Stimulated activated effector memory CD8-positive, alpha-beta T cell treated with anti-CD3 and anti-CD28 coated beads, Interleukin-12 subunit alpha, Interleukin-12 subunit beta, amount 100 ng/mL, for 72 hours (primary cell): ENCODE results near the gene PKP2.
A peak's percentile ranks its signal among the peaks of the same experiment; 100 is the strongest.

ENCODE experiments used
- ATAC-seq: fragments of 150-1000 bp; cut with Tn5 transposase; 2 replicates; pipeline ENCODE4 v1.10.0; 2021
- DNase-seq, 2 donors: peaks; one replicate each; pipeline ENCODE4 v3.0.0; 2021 to 2022; ENCODE audit warnings: low spot score in 2 of 2
- H3K27ac Mint-ChIP-seq: one replicate; pipeline ENCODE4 v1.8.0; 2022; ENCODE audit warnings: mild to moderate bottlenecking, mixed read lengths
- H3K36me3 Mint-ChIP-seq: one replicate; pipeline ENCODE4 v1.8.0; 2022; ENCODE audit warnings: mild to moderate bottlenecking, mixed read lengths
- H3K4me1 Mint-ChIP-seq: one replicate; pipeline ENCODE4 v1.8.0; 2022; ENCODE audit warnings: mixed read lengths
- H3K4me3 Mint-ChIP-seq: one replicate; pipeline ENCODE4 v1.8.0; 2022; ENCODE audit warnings: mild to moderate bottlenecking, mixed read lengths
- H3K9me3 Mint-ChIP-seq: one replicate; pipeline ENCODE4 v1.8.0; 2022; ENCODE audit warnings: mixed read lengths

The PKP2 gene

GRCh38 chr12:32776258-32776657 is 120.3 kb downstream of the PKP2 start:
- DNase-seq (no peak), ATAC-seq (no peak)
- Mint-ChIP-seq H3K4me1 (no peaks in the 10 kb centered on the region), H3K27ac (no peak overlapping the region), H3K4me3 (no peak overlapping the region), H3K9me3 (no peaks in the 10 kb centered on the region), H3K36me3 (no peaks in the 10 kb centered on the region)

GRCh38 chr12:32773691-32774090 is 122.9 kb downstream of the PKP2 start:
- Mint-ChIP-seq H3K9me3 (no peaks in the 10 kb centered on the region), H3K36me3 (no peaks in the 10 kb centered on the region), H3K4me3 (no peak overlapping the region), H3K4me1 (no peaks in the 10 kb centered on the region), H3K27ac (no peak overlapping the region)
- ATAC-seq (no peak), DNase-seq (no peak)

GRCh38 chr12:32770141-32770540 is 126.4 kb downstream of the PKP2 start:
- no peak for DNase-seq
- Mint-ChIP-seq H3K27ac (no peak overlapping the region), H3K4me1 (no peaks in the 10 kb centered on the region), H3K36me3 (no peaks in the 10 kb centered on the region), H3K4me3 (no peak overlapping the region), H3K9me3 (no peaks in the 10 kb centered on the region)
- ATAC-seq = no peak

GRCh38 chr12:32768518-32768917 is 128.1 kb downstream of the PKP2 start:
- Mint-ChIP-seq H3K4me1 (no peaks in the 10 kb centered on the region), H3K4me3 (no peak overlapping the region), H3K36me3 (no peaks in the 10 kb centered on the region), H3K9me3 (no peaks in the 10 kb centered on the region), H3K27ac (no peak overlapping the region)
- ATAC-seq = no peak
- DNase-seq = no peak

GRCh38 chr12:32765906-32766305 is 130.7 kb downstream of the PKP2 start:
- Mint-ChIP-seq H3K27ac (no peak overlapping the region), H3K4me1 (no peaks in the 10 kb centered on the region), H3K36me3 (no peaks in the 10 kb centered on the region), H3K9me3 (no peaks in the 10 kb centered on the region), H3K4me3 (no peak overlapping the region)
- no peak for DNase-seq
- ATAC-seq = no peak

GRCh38 chr12:32761716-32762115 is 134.9 kb downstream of the PKP2 start:
- H3K4me1 Mint-ChIP-seq = peaks cover under 1% of the 10 kb centered on the region
- no peak overlapping the region for H3K4me3 Mint-ChIP-seq
- DNase-seq (no peak), ATAC-seq (no peak)
- H3K27ac Mint-ChIP-seq = peak overlapping the region; percentile 10
- no peaks in the 10 kb centered on the region for H3K9me3 Mint-ChIP-seq
- H3K36me3 Mint-ChIP-seq = no peaks in the 10 kb centered on the region

- Mint-ChIP-seq H3K9me3 (no peaks in the 10 kb centered on the region), H3K4me3 (no peak overlapping the region), H3K4me1 (peaks cover 12% of the 10 kb centered on the region), H3K36me3 (peaks cover 22% of the 10 kb centered on the region), H3K27ac (no peak overlapping the region)
- no peak for ATAC-seq
- DNase-seq = no peak
Observed at GRCh38 chr12:32757157-32757556, 139.4 kb downstream of the PKP2 start.

GRCh38 chr12:32756476-32757066 is 140.0 kb downstream of the PKP2 start:
- Mint-ChIP-seq H3K9me3 (no peaks in the 10 kb centered on the region), H3K36me3 (peaks cover 28% of the 10 kb centered on the region), H3K27ac (peak overlapping the region; percentile 81), H3K4me3 (peak overlapping the region; percentile 83), H3K4me1 (peaks cover 12% of the 10 kb centered on the region)
- DNase-seq (no peak), ATAC-seq (no peak)

GRCh38 chr12:32755654-32756475 is 140.7 kb downstream of the PKP2 start, which contains the start of gene YARS2:
Gene YARS2, minus strand, starts transcription at chr12:32755897. Its CDS starts 23 bp downstream, at chr12:32755874.
- Mint-ChIP-seq H3K27ac (peak within 1 kb of the TSS; percentile 81), H3K4me3 (peak within 1 kb of the TSS; percentile 83), H3K4me1 (peaks cover 12% of the 10 kb centered on the region), H3K9me3 (no peaks in the 10 kb centered on the region), H3K36me3 (peaks cover 35% of the 10 kb centered on the region)
- DNase-seq (peak; percentile 69 to 93), ATAC-seq (peak; percentile 92)

GRCh38 chr12:32755051-32755653 is 141.4 kb downstream of the PKP2 start:
- peak; percentile 78 for ATAC-seq
- Mint-ChIP-seq H3K36me3 (peaks cover 42% of the 10 kb centered on the region), H3K4me1 (peaks cover 12% of the 10 kb centered on the region), H3K9me3 (no peaks in the 10 kb centered on the region), H3K4me3 (peak overlapping the region; percentile 83), H3K27ac (peak overlapping the region; percentile 81)
- DNase-seq = peak; percentile 73 to 87

GRCh38 chr12:32754111-32754510 is 142.5 kb downstream of the PKP2 start:
- Mint-ChIP-seq H3K4me3 (peak overlapping the region; percentile 83), H3K36me3 (peaks cover 53% of the 10 kb centered on the region), H3K27ac (peak overlapping the region; percentile 81), H3K4me1 (peaks cover 12% of the 10 kb centered on the region), H3K9me3 (no peaks in the 10 kb centered on the region)
- no peak for ATAC-seq
- DNase-seq = no peak

GRCh38 chr12:32753605-32754004 is 143.0 kb downstream of the PKP2 start:
- peak overlapping the region; percentile 81 for H3K27ac Mint-ChIP-seq
- peaks cover 12% of the 10 kb centered on the region for H3K4me1 Mint-ChIP-seq
- ATAC-seq (no peak), DNase-seq (no peak)
- H3K4me3 Mint-ChIP-seq = peak overlapping the region; percentile 83
- H3K9me3 Mint-ChIP-seq = no peaks in the 10 kb centered on the region
- peaks cover 58% of the 10 kb centered on the region for H3K36me3 Mint-ChIP-seq

GRCh38 chr12:32743264-32743663 is 153.3 kb downstream of the PKP2 start:
- Mint-ChIP-seq H3K9me3 (no peaks in the 10 kb centered on the region), H3K4me1 (peaks cover 12% of the 10 kb centered on the region), H3K4me3 (no peak overlapping the region), H3K36me3 (peaks cover 100% of the 10 kb centered on the region), H3K27ac (no peak overlapping the region)
- DNase-seq (no peak), ATAC-seq (no peak)

GRCh38 chr12:32742133-32742532 is 154.4 kb downstream of the PKP2 start:
- Mint-ChIP-seq H3K9me3 (no peaks in the 10 kb centered on the region), H3K4me3 (no peak overlapping the region), H3K36me3 (peaks cover 100% of the 10 kb centered on the region), H3K4me1 (peaks cover 5% of the 10 kb centered on the region), H3K27ac (no peak overlapping the region)
- ATAC-seq = no peak
- DNase-seq = no peak
